ENCODE measurements around the gene LMOD1.

The LMOD1 gene

DNA sequence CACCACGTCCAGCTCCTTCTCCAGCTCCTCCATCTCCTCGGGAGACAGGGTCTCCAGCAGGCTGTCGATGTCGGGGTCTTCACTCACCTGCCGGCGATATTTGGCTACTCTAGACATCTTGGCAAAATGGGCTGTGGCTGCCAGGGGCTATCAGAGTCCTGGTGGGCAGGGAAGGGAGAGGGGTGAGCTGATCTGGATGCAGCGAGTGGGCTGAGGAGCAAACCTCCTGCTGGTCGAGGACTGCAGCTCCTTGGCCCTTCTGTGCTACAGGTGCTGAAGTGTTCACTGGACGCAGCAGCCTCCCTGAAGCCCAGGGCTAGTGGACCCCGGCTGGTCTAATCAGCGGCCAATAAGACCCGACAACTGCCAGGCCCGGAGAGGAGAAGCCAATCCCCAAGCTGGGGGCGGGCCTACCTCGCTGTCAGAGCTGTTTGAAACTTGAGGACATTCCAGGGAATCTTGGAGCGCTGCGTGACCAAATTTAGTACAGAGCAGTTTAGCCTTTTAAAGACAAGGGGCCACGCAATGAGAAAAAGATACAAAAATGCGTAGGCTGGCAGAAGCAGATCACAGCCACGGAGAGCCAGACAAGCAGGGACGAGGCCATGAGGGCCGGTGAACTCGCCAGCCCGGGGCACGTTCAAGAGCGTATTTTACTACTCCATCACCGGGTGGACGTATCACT lies at the start of gene LMOD1:
Gene LMOD1, minus strand, starts transcription at position 325 of the 685 bp plus-strand sequence. Its CDS starts 208 bp downstream, at position 117.
- Mint-ChIP-seq H3K27ac (no peak within 1 kb of the TSS), H3K9me3 (no peaks in the 10 kb centered on the region), H3K27me3 (peaks cover 45% of the 10 kb centered on the region), H3K4me3 (peak within 1 kb of the TSS; percentile 39), H3K4me1 (peaks cover 2% of the 10 kb centered on the region), H3K36me3 (ENCODE audit: low read depth) (no peaks in the 10 kb centered on the region)
- peak; percentile 28 for ATAC-seq
- DNase-seq, result no peak

DNA sequence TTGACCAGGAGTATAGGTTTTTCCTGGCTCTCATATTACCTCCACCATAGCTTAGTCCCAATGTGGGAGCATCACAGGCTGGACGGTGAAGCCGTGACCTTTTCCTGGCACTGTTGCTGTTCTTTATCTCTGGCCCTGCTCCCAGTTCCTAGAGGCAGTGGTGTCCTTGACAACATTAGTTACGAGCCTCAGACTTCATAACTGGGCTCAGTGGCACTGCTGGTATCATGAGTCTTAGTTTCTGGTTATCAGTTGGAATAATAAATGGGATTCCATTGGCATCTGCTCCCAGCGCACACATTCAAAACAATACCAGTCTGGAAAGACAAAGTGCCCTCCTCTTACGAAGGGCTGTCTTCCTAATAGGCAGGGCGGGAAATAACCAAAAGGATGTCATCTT lies 44.1 kb upstream of the LMOD1 start:
- DNase-seq, result no peak
- Mint-ChIP-seq H3K4me1 (no peaks in the 10 kb centered on the region), H3K4me3 (no peak overlapping the region), H3K36me3 (ENCODE audit: low read depth) (peaks cover 17% of the 10 kb centered on the region), H3K27me3 (no peaks in the 10 kb centered on the region), H3K9me3 (no peaks in the 10 kb centered on the region), H3K27ac (no peak overlapping the region)
- no peak for ATAC-seq

DNA sequence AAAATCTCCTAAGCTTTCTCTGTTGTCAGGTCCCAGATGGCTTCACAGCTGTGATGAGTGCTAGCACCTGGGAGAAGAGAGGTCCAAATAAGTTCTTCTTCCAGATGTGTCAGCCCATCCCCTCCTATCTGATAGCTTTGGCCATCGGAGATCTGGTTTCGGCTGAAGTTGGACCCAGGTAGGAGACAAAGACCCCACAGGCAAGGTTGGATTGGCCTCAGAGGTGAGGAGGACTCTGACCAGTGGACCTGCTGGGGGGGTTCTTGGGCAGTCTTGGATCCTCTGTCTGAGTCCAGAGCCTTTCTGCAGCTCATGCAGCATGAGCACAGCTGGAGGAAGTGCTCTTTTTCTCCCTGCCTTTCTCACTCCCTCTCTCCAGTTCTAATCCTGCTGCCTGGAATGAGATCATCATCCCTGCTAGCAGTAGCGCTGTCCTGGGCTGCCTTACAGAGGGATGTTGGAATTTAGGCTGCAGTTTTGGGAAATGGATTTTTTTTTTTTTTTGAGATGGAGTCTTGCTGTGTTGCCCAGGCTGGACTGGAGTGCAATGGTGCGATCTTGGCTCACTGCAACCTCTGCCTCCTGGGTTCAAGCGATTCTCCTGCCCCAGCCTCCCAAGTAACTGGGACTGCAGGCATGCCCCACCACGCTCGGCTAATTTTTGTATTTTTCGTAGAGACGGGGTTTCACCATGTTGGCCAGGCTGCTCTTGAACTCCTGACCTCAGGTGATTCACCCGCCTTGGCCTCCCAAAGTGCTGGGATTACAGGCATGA lies 43.2 kb upstream of the LMOD1 start:
- ATAC-seq, result no peak
- Mint-ChIP-seq H3K4me3 (no peak overlapping the region), H3K27me3 (no peaks in the 10 kb centered on the region), H3K36me3 (ENCODE audit: low read depth) (peaks cover 17% of the 10 kb centered on the region), H3K9me3 (no peaks in the 10 kb centered on the region), H3K27ac (no peak overlapping the region), H3K4me1 (no peaks in the 10 kb centered on the region)
- DNase-seq, result no peak

DNA sequence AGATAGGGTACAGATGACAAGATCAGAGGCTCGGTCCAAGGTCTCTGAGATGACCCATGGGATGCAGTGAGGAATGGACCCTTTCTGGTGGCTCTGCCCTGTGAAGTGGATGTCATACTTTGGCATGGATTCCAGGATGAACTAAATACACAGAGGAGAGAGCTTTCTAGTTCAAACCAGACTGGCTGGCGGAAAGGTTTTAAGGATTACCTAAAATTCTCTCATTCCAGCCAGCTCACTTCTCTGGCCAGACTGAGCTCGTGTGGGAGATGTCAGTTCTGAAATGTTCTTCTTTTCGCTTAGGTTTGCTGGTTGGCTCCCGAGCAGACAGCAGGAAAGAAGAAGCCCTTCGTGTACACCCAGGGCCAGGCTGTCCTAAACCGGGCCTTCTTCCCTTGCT lies 42.3 kb upstream of the LMOD1 start:
- Mint-ChIP-seq H3K27me3 (no peaks in the 10 kb centered on the region), H3K4me1 (peaks cover 4% of the 10 kb centered on the region), H3K4me3 (no peak overlapping the region), H3K36me3 (ENCODE audit: low read depth) (peaks cover 9% of the 10 kb centered on the region), H3K9me3 (no peaks in the 10 kb centered on the region), H3K27ac (no peak overlapping the region)
- ATAC-seq (no peak), DNase-seq (no peak)

DNA sequence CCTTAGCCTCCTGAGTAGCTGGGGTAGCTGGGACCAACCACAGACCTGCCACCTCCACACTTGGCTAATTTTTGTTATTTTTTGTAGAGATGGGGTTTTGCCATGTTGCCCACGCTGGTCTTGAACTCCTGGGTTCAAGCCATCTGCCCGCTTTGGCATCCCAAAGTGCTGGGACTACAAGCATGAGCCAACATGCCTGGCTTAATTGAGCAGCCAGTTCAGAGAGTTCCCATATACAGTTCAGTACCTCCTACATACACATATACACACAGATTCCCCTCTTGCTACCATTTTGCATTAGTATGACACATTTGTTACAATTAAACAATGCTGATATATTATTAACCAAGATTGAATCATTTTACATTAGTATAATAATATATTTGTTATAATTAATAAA lies 39.0 kb upstream of the LMOD1 start:
- H3K27me3 Mint-ChIP-seq, result no peaks in the 10 kb centered on the region
- ATAC-seq, result no peak
- H3K9me3 Mint-ChIP-seq, result no peaks in the 10 kb centered on the region
- DNase-seq, result no peak
- H3K4me1 Mint-ChIP-seq, result peaks cover 18% of the 10 kb centered on the region
- H3K27ac Mint-ChIP-seq, result no peak overlapping the region
- no peak overlapping the region for H3K4me3 Mint-ChIP-seq
- peaks cover 4% of the 10 kb centered on the region for H3K36me3 Mint-ChIP-seq (ENCODE audit: low read depth)

DNA sequence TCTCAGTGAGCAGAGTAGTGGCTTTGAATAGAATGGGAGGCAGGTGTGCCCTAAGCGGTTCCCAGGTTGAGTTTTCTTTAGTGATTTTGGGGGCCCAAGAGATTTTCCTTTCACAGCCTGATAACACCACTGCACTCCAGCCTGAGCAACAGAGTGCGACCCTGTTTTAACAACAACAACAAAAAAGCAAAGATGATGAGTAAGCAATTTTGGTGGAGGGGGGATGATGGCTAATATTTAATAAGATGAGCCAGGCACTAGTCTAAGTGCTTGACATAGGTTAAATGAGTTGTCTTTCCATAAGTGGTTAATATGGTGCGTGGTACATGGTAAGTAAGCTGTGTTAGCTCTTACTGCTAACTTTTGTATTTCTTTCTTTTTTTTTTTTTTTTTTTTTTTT lies 38.1 kb upstream of the LMOD1 start:
- H3K27ac Mint-ChIP-seq, result no peak overlapping the region
- H3K4me3 Mint-ChIP-seq, result peak overlapping the region; percentile 32
- no peaks in the 10 kb centered on the region for H3K9me3 Mint-ChIP-seq
- no peak for ATAC-seq
- H3K36me3 Mint-ChIP-seq (ENCODE audit: low read depth), result peaks cover 3% of the 10 kb centered on the region
- no peaks in the 10 kb centered on the region for H3K27me3 Mint-ChIP-seq
- peaks cover 18% of the 10 kb centered on the region for H3K4me1 Mint-ChIP-seq
- no peak for DNase-seq

DNA sequence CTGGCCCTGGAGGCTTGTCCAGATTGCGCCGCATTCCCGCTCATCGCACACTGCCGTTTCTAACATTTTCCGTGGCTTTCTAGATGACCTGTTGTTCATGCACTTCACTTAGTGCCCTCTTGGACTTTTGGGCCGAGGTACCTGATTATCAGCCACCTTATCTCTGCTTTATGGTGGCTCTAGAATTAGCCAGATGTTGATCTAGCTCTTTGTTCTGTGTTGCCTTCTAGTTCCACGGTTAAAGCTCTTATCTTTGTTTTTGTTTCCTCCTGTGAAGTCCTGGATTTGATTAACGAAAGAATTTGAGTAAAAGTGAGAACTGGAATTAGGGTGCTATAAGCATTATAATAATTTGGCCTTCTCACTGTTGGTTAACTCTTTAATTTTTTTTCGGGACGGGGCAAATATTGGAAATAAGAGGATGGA lies 37.0 kb upstream of the LMOD1 start:
- H3K36me3 Mint-ChIP-seq (ENCODE audit: low read depth), result peaks cover 3% of the 10 kb centered on the region
- peak overlapping the region; percentile 93 for H3K4me3 Mint-ChIP-seq
- H3K27me3 Mint-ChIP-seq, result no peaks in the 10 kb centered on the region
- peak overlapping the region; percentile 86 for H3K27ac Mint-ChIP-seq
- no peaks in the 10 kb centered on the region for H3K9me3 Mint-ChIP-seq
- H3K4me1 Mint-ChIP-seq, result peaks cover 18% of the 10 kb centered on the region
- no peak for DNase-seq
- peak; percentile 7 for ATAC-seq

DNA sequence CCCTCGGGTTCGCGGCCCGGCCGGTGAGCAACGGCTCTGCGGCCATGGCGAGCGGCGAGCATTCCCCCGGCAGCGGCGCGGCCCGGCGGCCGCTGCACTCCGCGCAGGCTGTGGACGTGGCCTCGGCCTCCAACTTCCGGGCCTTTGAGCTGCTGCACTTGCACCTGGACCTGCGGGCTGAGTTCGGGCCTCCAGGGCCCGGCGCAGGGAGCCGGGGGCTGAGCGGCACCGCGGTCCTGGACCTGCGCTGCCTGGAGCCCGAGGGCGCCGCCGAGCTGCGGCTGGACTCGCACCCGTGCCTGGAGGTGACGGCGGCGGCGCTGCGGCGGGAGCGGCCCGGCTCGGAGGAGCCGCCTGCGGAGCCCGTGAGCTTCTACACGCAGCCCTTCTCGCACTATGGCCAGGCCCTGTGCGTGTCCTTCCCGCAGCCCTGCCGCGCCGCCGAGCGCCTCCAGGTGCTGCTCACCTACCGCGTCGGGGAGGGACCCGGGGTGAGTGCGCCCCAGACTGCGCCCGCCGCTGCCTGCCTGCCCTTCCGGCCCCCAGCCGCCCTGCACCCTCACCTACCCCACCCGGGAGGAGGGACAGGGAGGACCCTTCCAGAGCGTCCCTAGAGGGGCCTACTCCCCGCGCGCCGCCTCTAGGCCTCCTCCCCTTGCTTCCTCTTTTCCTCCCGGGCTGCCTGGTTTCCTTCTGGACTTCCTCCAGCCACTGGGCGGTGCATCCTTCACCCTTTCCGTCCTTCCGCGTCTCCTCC lies 36.5 kb upstream of the LMOD1 start, which contains the start of gene RNPEP:
Gene RNPEP, plus strand, starts transcription at position 26 of the 757 bp plus-strand sequence. Its CDS starts 19 bp downstream, at position 45.
- Mint-ChIP-seq H3K9me3 (no peaks in the 10 kb centered on the region), H3K27me3 (no peaks in the 10 kb centered on the region), H3K36me3 (ENCODE audit: low read depth) (peaks cover 3% of the 10 kb centered on the region), H3K4me3 (peak within 1 kb of the TSS; percentile 93), H3K4me1 (peaks cover 18% of the 10 kb centered on the region), H3K27ac (peak within 1 kb of the TSS; percentile 86)
- DNase-seq (peak; percentile 54), ATAC-seq (peak; percentile 77)

DNA sequence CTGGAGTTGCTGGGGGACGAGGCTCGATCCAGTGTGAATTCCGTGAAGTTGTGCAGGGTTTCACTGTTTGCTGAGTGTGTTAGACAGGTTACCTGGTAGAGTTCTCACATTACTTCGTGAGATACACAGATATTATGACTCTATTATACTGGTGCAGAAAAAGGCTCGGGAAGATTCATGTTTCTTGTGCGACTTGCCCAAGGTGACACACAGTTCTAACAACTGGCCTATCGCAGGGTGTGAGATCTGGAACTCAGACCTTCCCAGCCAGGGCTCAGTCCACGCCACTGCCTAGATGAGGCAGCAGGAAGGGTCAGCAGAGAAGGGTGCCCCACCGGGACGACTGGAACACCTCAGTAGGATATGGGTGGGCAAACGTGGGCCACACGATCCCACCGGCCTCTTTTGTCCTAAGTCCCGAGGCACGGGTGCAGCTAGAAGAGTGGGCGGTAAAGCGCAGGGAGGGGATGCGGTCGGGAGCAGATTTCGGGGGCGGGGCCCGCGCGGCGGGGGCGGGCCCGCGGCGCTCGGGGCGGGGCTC lies 35.8 kb upstream of the LMOD1 start:
- H3K9me3 Mint-ChIP-seq, result no peaks in the 10 kb centered on the region
- peak; percentile 74 for ATAC-seq
- peaks cover 18% of the 10 kb centered on the region for H3K4me1 Mint-ChIP-seq
- H3K27ac Mint-ChIP-seq, result peak overlapping the region; percentile 76
- no peaks in the 10 kb centered on the region for H3K27me3 Mint-ChIP-seq
- peak overlapping the region; percentile 89 for H3K4me3 Mint-ChIP-seq
- peaks cover 3% of the 10 kb centered on the region for H3K36me3 Mint-ChIP-seq (ENCODE audit: low read depth)
- DNase-seq, result peak; percentile 81

DNA sequence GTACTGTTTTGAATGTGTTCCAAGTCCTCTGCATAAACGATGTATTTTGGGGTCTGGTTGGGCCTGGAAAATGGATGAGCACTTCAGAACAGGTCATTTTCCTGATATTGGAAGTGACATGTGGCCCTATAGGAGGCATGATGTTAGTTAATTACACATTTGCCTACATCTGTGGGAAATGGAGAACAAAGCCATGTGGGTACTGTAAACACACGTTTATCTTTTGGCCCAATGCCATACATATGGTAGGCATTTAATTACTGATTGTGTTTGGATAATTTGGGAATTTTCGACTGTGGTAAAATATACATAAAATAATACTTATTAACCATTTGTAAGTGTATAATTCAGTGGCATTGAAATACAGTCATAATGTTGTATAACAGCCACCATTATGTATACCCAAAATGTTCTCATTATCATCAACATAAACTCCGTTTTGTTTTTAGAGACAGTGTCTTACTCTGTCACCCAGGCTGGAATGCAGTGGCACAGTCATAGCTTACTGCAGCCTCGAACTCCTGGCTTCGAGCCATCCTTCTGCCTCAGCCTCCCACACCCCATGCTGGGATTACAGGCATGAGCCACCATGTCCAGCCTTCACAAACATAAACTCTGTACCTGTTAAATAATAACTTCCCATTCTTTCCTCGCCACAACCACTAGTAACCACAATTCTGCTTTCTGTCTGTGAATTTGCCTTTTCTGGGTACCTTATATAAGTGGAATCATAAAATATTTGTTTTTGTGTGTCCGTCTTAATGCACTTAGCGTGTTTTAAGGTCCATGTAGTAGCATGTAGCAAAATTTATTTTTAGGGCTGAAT lies 24.2 kb upstream of the LMOD1 start:
- H3K36me3 Mint-ChIP-seq (ENCODE audit: low read depth), result peaks cover 30% of the 10 kb centered on the region

DNA sequence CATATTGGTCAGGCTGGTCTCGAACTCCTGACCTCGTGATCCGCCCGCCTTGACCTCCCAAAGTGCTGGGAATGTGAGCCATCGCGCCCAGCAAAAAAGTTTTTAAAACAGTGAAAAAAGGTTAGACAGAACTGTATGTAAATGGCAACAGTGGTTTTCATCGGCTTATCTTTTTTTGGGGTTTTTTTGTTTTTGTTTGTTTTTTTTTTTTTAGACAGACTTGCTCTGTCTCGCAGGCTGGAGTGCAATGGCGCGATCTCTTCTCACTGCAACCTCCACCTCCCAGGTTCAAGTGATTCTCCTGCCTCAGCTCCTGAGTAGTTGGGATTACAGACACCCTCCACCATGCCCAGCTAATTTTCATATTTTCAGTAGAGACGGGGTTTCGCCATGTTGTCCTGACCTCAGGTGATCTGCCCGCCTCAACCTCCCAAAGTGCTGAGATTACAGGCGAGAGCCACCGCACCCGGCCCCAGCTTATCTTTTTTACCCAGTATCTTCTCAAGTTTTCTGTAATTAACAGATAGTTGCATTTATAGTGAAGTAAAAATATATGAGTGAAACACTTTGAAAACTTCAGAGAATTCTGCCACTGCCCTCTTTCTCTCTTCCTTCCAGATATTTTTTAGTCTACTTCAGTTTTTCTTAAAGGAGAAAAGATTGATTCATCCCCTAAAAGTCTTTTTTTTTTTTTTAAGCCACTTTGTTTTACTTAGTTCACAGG lies 22.0 kb upstream of the LMOD1 start:
- Mint-ChIP-seq H3K27ac (no peak overlapping the region), H3K4me1 (peaks cover 7% of the 10 kb centered on the region)

More for the DNA sequence above, 24.2 kb upstream of the LMOD1 start:
- ATAC-seq (no peak), DNase-seq (no peak)
- H3K4me3 Mint-ChIP-seq, result no peak overlapping the region
- no peaks in the 10 kb centered on the region for H3K9me3 Mint-ChIP-seq
- H3K27ac Mint-ChIP-seq, result no peak overlapping the region
- peaks cover 7% of the 10 kb centered on the region for H3K4me1 Mint-ChIP-seq
- H3K27me3 Mint-ChIP-seq, result no peaks in the 10 kb centered on the region

DNA sequence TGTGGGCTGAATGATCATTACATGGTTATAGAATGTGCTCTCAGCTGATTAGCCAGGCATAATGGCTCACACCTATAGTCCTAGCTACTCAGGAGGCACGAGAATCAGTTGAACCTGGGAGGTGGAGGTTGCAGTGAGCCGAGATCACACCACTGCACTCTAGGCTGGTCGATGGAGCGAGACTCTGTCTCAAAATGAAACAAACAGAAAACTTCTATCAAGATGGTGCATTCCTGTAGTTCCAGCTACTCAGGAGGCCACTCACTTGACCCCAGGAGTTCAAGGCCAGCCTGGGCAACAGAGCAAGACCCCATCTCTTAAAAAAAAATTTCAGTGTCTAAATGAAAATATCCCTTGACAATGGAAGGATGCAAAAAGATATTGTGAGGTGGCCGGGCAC lies 19.8 kb upstream of the LMOD1 start:
- Mint-ChIP-seq H3K4me3 (no peak overlapping the region), H3K9me3 (no peaks in the 10 kb centered on the region), H3K27me3 (no peaks in the 10 kb centered on the region), H3K27ac (no peak overlapping the region), H3K36me3 (ENCODE audit: low read depth) (peaks cover 52% of the 10 kb centered on the region), H3K4me1 (peaks cover 7% of the 10 kb centered on the region)
- no peak for ATAC-seq
- DNase-seq, result no peak

More for the DNA sequence above, 22.0 kb upstream of the LMOD1 start:
- Mint-ChIP-seq H3K4me3 (no peak overlapping the region), H3K27me3 (no peaks in the 10 kb centered on the region), H3K9me3 (no peaks in the 10 kb centered on the region), H3K36me3 (ENCODE audit: low read depth) (peaks cover 39% of the 10 kb centered on the region)
- DNase-seq, result no peak
- ATAC-seq, result no peak

DNA sequence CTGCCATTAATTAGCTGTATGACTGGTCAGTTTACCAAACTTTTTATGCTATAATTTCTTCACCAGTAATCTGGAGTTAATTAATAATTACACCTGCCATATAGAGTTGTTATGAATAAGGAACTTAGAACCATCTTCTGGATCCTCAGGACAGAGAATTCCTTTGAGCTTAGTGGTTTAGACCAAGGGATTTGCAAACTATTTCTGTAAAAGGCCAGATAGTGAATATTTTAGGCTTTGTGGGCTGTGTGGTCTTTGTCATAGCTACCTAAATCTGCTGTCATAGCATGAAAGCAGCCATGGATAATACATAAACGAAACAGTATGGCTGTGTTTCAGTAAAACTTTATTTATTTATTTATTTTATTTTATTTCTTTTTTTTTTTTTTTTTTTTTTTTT lies 17.9 kb upstream of the LMOD1 start:
- Mint-ChIP-seq H3K27me3 (no peaks in the 10 kb centered on the region), H3K36me3 (ENCODE audit: low read depth) (peaks cover 54% of the 10 kb centered on the region), H3K9me3 (no peaks in the 10 kb centered on the region), H3K27ac (no peak overlapping the region), H3K4me1 (peaks cover 7% of the 10 kb centered on the region), H3K4me3 (no peak overlapping the region)
- DNase-seq (no peak), ATAC-seq (no peak)
